ENCODE data around the gene ANKRD11. TPM values are rescaled to one million over a fixed set of nuclear protein-coding genes. Genes with fewer than 3 reads are reported as not detected.

Gene ANKRD11
- total RNA-seq, 2 experiments from 2014 or later: 126 to 133 TPM

- peak overlapping the region; percentile 96 for H3K27ac Mint-ChIP-seq
- H3K4me1 Mint-ChIP-seq (ENCODE audit: low read depth): peaks cover 4% of the 10 kb centered on the region
- ChIA-PET CTCF (interaction anchor here (1.1 to 2.5 kb wide), 9 partner anchors 24 to 650 kb away, joined by 3 to 18 read pairs (median 5); partner anchors contain the start of genes APRT, SPG7 and ZNF778), POLR2A (interaction anchor here (0.7 to 1.4 kb wide), 4 partner anchors 24 to 266 kb away, joined by 3 to 5 read pairs (median 4); partner anchors contain the start of gene ZNF778)
- no peaks in the 10 kb centered on the region for H3K9me3 Mint-ChIP-seq
- H3K4me3 Mint-ChIP-seq: peak overlapping the region; percentile 97
- DNase-seq: peak; percentile 86
- H3K27me3 Mint-ChIP-seq: no peaks in the 10 kb centered on the region
- intact Hi-C loops (cut with micrococcal nuclease): loop anchor here (2.0 to 5.0 kb wide), 3 partner anchors 246 to 319 kb away; partner anchors contain the start of gene RPL13
- H3K36me3 Mint-ChIP-seq: peaks cover 3% of the 10 kb centered on the region
These were observed 249.0 kb downstream of the ANKRD11 start for GRCh38 chr16:89241187-89242007.

DNA sequence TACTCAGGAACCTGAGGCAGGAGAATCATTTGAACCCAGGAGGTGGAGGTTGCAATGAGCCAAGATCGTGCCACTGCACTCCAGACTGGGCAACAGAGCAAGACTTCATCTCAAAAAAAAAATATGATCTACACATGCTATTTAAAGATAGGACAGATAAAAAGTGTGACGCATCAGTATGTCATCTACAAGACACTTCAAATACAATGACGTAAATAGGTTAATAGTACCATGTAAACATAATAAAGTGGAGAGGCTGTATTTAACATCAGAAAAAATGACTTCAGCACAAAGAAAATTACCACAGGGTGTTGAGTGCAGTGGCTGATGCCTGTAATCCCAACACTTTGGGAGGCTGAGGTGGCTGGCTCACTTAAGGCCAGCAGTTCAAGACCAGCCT, 252.6 kb downstream of the ANKRD11 start:
- Mint-ChIP-seq H3K4me3 (no peak overlapping the region), H3K36me3 (peaks cover 14% of the 10 kb centered on the region), H3K4me1 (ENCODE audit: low read depth) (peaks cover 4% of the 10 kb centered on the region), H3K9me3 (no peaks in the 10 kb centered on the region), H3K27ac (no peak overlapping the region), H3K27me3 (no peaks in the 10 kb centered on the region)
- POLR2A ChIA-PET: no interaction called here
- intact Hi-C loops (cut with micrococcal nuclease): no loop called here
- CTCF ChIA-PET: no interaction called here
- DNase-seq: no peak

- peaks cover 3% of the 10 kb centered on the region for H3K9me3 Mint-ChIP-seq
- ChIA-PET POLR2A (no interaction called here), CTCF (no interaction called here)
- no peaks in the 10 kb centered on the region for H3K27me3 Mint-ChIP-seq
- H3K4me3 Mint-ChIP-seq: no peak overlapping the region
- no peaks in the 10 kb centered on the region for H3K4me1 Mint-ChIP-seq (ENCODE audit: low read depth)
- H3K27ac Mint-ChIP-seq: no peak overlapping the region
- DNase-seq: no peak
- intact Hi-C loops (cut with micrococcal nuclease): no loop called here
- peaks cover 35% of the 10 kb centered on the region for H3K36me3 Mint-ChIP-seq
These were observed 256.5 kb downstream of the ANKRD11 start for GRCh38 chr16:89233678-89234490.

DNA sequence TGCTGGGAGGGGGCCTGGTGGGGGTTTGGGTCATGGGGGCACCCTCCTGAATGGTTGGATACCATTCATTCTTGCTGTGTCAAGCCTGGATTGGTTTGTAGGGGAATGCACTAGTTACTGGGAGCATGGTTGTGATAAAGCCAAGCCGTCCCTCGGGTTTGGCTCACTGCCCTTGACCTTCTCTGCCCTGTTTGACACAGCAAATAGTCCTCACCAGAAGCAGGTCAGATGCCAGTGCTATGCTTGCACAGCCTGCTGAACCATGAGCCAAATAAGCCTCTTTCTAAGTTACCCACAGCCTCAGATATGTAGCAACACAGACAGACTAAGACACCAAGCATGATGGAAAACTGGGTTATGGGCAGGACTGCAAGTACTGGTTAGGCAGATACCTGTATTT, 258.3 kb downstream of the ANKRD11 start:
- ChIA-PET CTCF (no interaction called here), POLR2A (no interaction called here)
- no peak for DNase-seq

DNA sequence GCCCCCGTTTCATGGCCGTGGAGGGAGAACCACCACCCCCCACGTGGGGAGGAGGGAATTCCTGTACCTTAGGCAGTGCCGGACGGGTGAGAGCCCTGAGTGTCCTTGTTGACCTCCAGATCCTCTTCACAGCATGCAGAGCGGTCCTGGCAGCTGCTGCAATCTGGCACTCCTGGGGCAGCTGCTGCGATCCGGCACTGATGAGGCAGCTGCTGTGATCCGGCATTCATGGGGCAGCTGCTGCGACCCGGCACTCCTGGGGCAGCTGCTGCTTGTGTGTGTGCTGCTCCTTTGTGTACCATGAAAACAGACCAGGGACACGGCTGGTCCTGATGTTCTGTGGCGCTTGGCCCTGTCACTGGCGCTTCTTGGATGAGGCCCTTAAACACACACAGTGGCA, 260.1 kb downstream of the ANKRD11 start:
- Mint-ChIP-seq H3K4me3 (no peak overlapping the region), H3K27me3 (no peaks in the 10 kb centered on the region), H3K4me1 (ENCODE audit: low read depth) (no peaks in the 10 kb centered on the region), H3K27ac (no peak overlapping the region), H3K9me3 (peaks cover 29% of the 10 kb centered on the region), H3K36me3 (peaks cover 68% of the 10 kb centered on the region)
- ChIA-PET CTCF (no interaction called here), POLR2A (no interaction called here)
- intact Hi-C loops (cut with micrococcal nuclease): no loop called here
- DNase-seq: no peak

More for the DNA sequence above, 258.3 kb downstream of the ANKRD11 start:
- peaks cover 21% of the 10 kb centered on the region for H3K9me3 Mint-ChIP-seq
- intact Hi-C loops (cut with micrococcal nuclease): no loop called here
- no peaks in the 10 kb centered on the region for H3K27me3 Mint-ChIP-seq
- no peak overlapping the region for H3K27ac Mint-ChIP-seq
- H3K4me3 Mint-ChIP-seq: no peak overlapping the region
- H3K36me3 Mint-ChIP-seq: peaks cover 53% of the 10 kb centered on the region
- H3K4me1 Mint-ChIP-seq (ENCODE audit: low read depth): no peaks in the 10 kb centered on the region

DNA sequence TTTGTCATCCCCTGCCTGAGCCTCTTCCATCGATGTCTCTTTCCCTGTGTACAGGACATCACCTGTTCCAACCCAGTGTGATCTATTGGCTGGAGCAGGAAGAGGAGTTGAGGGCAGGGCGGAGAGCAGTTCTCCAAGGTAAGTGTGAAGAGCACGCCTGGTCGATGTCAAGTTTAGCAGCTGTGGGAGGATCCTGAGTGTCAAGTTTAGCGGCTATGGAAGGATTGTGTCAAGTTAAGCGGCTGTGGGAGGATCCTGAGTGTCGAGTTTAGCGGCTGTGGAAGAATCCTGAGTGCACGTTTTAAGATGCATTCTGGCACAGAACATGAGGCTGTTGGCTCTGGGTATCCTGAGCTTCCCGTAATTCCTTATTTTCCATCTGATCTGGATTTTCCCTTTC, 265.7 kb downstream of the ANKRD11 start:
- Mint-ChIP-seq H3K27me3 (no peaks in the 10 kb centered on the region), H3K4me1 (ENCODE audit: low read depth) (no peaks in the 10 kb centered on the region), H3K36me3 (peaks cover 59% of the 10 kb centered on the region), H3K4me3 (no peak overlapping the region), H3K27ac (no peak overlapping the region), H3K9me3 (peaks cover 29% of the 10 kb centered on the region)
- intact Hi-C loops (cut with micrococcal nuclease): no loop called here
- ChIA-PET CTCF (interaction anchor here (0.6 kb wide), 2 partner anchors 9 to 139 kb away, joined by 3 to 5 read pairs; no protein-coding TSS in a partner anchor), POLR2A (no interaction called here)
- DNase-seq: no peak

DNA sequence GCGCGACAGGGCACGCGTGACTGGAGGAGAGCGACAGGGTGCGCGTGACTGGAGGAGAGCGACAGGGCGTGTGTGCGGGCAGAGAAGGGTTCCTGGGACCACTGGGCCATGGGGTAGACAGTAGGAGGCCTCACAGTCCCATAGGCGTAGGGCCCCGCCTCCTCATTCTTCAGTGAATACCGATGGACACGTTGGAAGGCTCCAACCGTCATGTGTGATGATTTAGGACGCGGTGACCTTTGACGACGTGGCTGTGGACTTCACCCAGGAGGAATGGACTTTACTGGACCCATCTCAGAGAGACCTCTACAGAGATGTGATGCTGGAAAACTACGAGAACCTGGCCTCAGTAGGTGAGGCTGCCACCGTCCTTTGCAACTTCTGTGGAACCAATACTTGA, 267.4 kb downstream of the ANKRD11 start:
- ChIA-PET CTCF (no interaction called here), POLR2A (no interaction called here)
- Mint-ChIP-seq H3K9me3 (peaks cover 16% of the 10 kb centered on the region), H3K4me1 (ENCODE audit: low read depth) (peaks cover 3% of the 10 kb centered on the region), H3K27ac (no peak overlapping the region), H3K27me3 (no peaks in the 10 kb centered on the region), H3K4me3 (no peak overlapping the region), H3K36me3 (peaks cover 46% of the 10 kb centered on the region)
- intact Hi-C loops (cut with micrococcal nuclease): no loop called here
- DNase-seq: no peak

GRCh38 chr16:89221604-89222003, 268.8 kb downstream of the ANKRD11 start:
- Mint-ChIP-seq H3K27ac (no peak overlapping the region), H3K27me3 (no peaks in the 10 kb centered on the region), H3K36me3 (peaks cover 33% of the 10 kb centered on the region), H3K9me3 (peaks cover 3% of the 10 kb centered on the region), H3K4me1 (ENCODE audit: low read depth) (peaks cover 5% of the 10 kb centered on the region), H3K4me3 (no peak overlapping the region)
- DNase-seq: no peak
- intact Hi-C loops (cut with micrococcal nuclease): no loop called here
- CTCF ChIA-PET: no interaction called here
- POLR2A ChIA-PET: no interaction called here

- Mint-ChIP-seq H3K27ac (no peak overlapping the region), H3K36me3 (peaks cover 13% of the 10 kb centered on the region), H3K4me1 (ENCODE audit: low read depth) (peaks cover 10% of the 10 kb centered on the region), H3K27me3 (no peaks in the 10 kb centered on the region), H3K4me3 (peak overlapping the region; percentile 57), H3K9me3 (no peaks in the 10 kb centered on the region)
- ChIA-PET CTCF (interaction anchor here (1.2 kb wide), 1 partner anchor 21 kb away, joined by 4 read pairs; no protein-coding TSS in a partner anchor), POLR2A (no interaction called here)
- intact Hi-C loops (cut with micrococcal nuclease): loop anchor here (10.0 kb wide), 1 partner anchor 125 kb away; the partner anchor contains the start of gene ACSF3
- DNase-seq: no peak
These were observed 271.0 kb downstream of the ANKRD11 start for GRCh38 chr16:89219365-89219764.

Other genes starting within 250 kb of the ANKRD11 start
- 10 to 100 TPM; 67.9 to 70.4 TPM for gene SPG7, start 17.8 kb upstream of the ANKRD11 start, total RNA-seq
- gene RPL13, start 70.1 kb upstream of the ANKRD11 start, total RNA-seq: 1,000 to 10,000 TPM; 3,430 to 3,468 TPM
- 1 to 10 TPM; 6.2 to 7.1 TPM for gene CPNE7, start 85.2 kb upstream of the ANKRD11 start, total RNA-seq
- gene DPEP1, start 123.1 kb upstream of the ANKRD11 start, total RNA-seq: not detected
- gene CHMP1A, start 167.1 kb upstream of the ANKRD11 start, total RNA-seq: 10 to 100 TPM; 74.6 to 76.3 TPM
- 10 to 100 TPM in 1 of 2 experiments, 1 to 10 TPM in 1; 7.1 to 10.1 TPM for gene SPATA33, start 167.3 kb upstream of the ANKRD11 start, total RNA-seq
- gene CDK10, start 196.1 kb upstream of the ANKRD11 start, total RNA-seq: 10 to 100 TPM; 90.0 to 92.4 TPM
- 1 to 10 TPM; 6.8 to 7.6 TPM for gene SPATA2L, start 211.1 kb upstream of the ANKRD11 start, total RNA-seq
- 1 to 10 TPM; 2.9 to 3.2 TPM for gene VPS9D1, start 230.3 kb upstream of the ANKRD11 start, total RNA-seq
- 10 to 100 TPM; 22.1 to 25.6 TPM for gene ZNF276, start 231.0 kb upstream of the ANKRD11 start, total RNA-seq